K562 (cell line): ENCODE data around the gene VIM. TPM values are rescaled to one million over a fixed set of nuclear protein-coding genes. Genes with fewer than 3 reads are reported as not detected.

ENCODE experiments used
- BRD4 ChIP-seq: fragments of 200-600 bp; sonication (generic); IDR thresholded peaks from 2 replicates; pipeline ENCODE4 v1.6.1; 2017; ENCODE audit warnings: inconsistent platforms
- CBFA2T2 ChIP-seq: fragments of 450-650 bp; conservative IDR thresholded peaks from 2 replicates; pipeline ENCODE4 v1.6.1; 2017; ENCODE audit warnings: mild to moderate bottlenecking
- CEBPG ChIP-seq, 3 experiments: fragments of 200-800 bp in 1 of 3; sonication (Bioruptor generic) in 1 of 3; sonication (generic) in 1 of 3; formaldehyde crosslinking in 1 of 3; IDR thresholded peaks in 2 of 3; conservative IDR thresholded peaks in 1 of 3; 2 replicates each; pipeline versions ENCODE4 v1.6.1 to v1.8.0; 2016 to 2022; ENCODE audit warnings: missing compliant biosample characterization in 2 of 3, missing genetic modification characterization in 2 of 3, mild to moderate bottlenecking in 1 of 3, missing genetic modification reagents in 1 of 3
- FOXA3 ChIP-seq, 2 experiments: fragments of 450-650 bp in 1 of 2; sonication (generic) in 1 of 2; formaldehyde crosslinking; IDR thresholded peaks in 1 of 2; conservative IDR thresholded peaks in 1 of 2; 2 replicates each; pipeline versions ENCODE4 v1.4.0 to v1.8.0; 2020 to 2022; ENCODE audit warnings: mild to moderate bottlenecking in 2 of 2, missing genetic modification reagents in 1 of 2
- GATAD2B ChIP-seq: fragments of 450-650 bp; IDR thresholded peaks from 2 replicates; pipeline ENCODE4 v1.6.1; 2017; ENCODE audit warnings: mild to moderate bottlenecking, borderline replicate concordance
- HMGN3 ChIP-seq: IDR thresholded peaks from 2 replicates; pipeline ENCODE4 v1.6.1; 2011; ENCODE audit warnings: borderline replicate concordance, low read depth, mild to moderate bottlenecking, mixed read lengths, low read length; ENCODE audit not compliant: insufficient read length; ENCODE audit errors: extremely low read depth
- JUNB ChIP-seq: fragments of 450-650 bp; formaldehyde crosslinking; conservative IDR thresholded peaks from 2 replicates; pipeline ENCODE4 v1.4.0; 2020; ENCODE audit warnings: mild to moderate bottlenecking
- JUND ChIP-seq, 2 experiments: IDR thresholded peaks; 2 replicates in 1 of 2; 3 replicates in 1 of 2; pipeline ENCODE4 v1.6.1; 2011; ENCODE audit warnings: borderline replicate concordance in 2 of 2, low read depth in 2 of 2, low read length in 2 of 2, improper control_type of control experiment in 1 of 2, missing biosample characterization in 1 of 2, missing genetic modification characterization in 1 of 2, missing genetic modification reagents in 1 of 2
- LCOR ChIP-seq: sonication (generic); formaldehyde crosslinking; IDR thresholded peaks from 2 replicates; pipeline ENCODE4 v1.8.0; 2022; ENCODE audit warnings: mild to moderate bottlenecking, missing genetic modification reagents
- MYNN ChIP-seq, 2 experiments: sonication (generic); formaldehyde crosslinking in 1 of 2; IDR thresholded peaks; 2 replicates each; pipeline versions ENCODE4 v1.5.0 to v1.6.1; 2016 to 2020; ENCODE audit warnings: antibody characterized with exemption in 1 of 2, missing genetic modification reagents in 1 of 2
- PURB ChIP-seq: sonication (generic); formaldehyde crosslinking; IDR thresholded peaks from 2 replicates; pipeline ENCODE4 v1.9.0; 2021; ENCODE audit warnings: low read depth, mild to moderate bottlenecking, missing genetic modification reagents
- RB1 ChIP-seq: fragments of 450-650 bp; IDR thresholded peaks from 2 replicates; pipeline ENCODE4 v1.6.1; 2017; ENCODE audit warnings: low read depth, mild to moderate bottlenecking
- ZNF124 ChIP-seq: sonication (generic); formaldehyde crosslinking; IDR thresholded peaks from 2 replicates; pipeline ENCODE4 v1.8.1; 2022; ENCODE audit warnings: missing genetic modification reagents
- ZNF324 ChIP-seq: fragments of 250-450 bp; sonication (Bioruptor Pico); IDR thresholded peaks from 2 replicates; pipeline ENCODE4 v1.4.0; 2020; ENCODE audit warnings: mild to moderate bottlenecking
- ZNF551 ChIP-seq: fragments of 250-450 bp; sonication (Bioruptor Pico); IDR thresholded peaks from 2 replicates; pipeline ENCODE4 v1.5.0; 2021; ENCODE audit warnings: mild to moderate bottlenecking, moderate library complexity
- ZNF79 ChIP-seq: fragments of 250-450 bp; sonication (Bioruptor Pico); IDR thresholded peaks from 2 replicates; pipeline ENCODE4 v1.4.0; 2020; ENCODE audit warnings: low read depth, mild to moderate bottlenecking, moderate library complexity
- polyA plus RNA-seq, 8 experiments: library from polyadenylated mRNA; depleted of rRNA in 4 of 8; stranded (reverse) in 5 of 8; unstranded in 3 of 8; fragments of >200 nt; fragmentation: Nextera tagmentation in 2 of 8; fragmentation: Illumina TruSeq in 1 of 8; extraction: Ambion mirVana in 2 of 8; extraction: Trizol in 1 of 8; gene quantifications; 2 replicates each; pipeline versions ENCODE4 v1.2.1 to v1.2.3, GENCODE V29; 2011 to 2014; ENCODE audit warnings: inconsistent platforms in 1 of 8, missing spikeins in 1 of 8
- total RNA-seq, 7 experiments: library from RNA; depleted of rRNA in 6 of 7; stranded (reverse); fragments of >200 nt in 6 of 7; fragmentation: Illumina TruSeq in 2 of 7; extraction: Trizol in 2 of 7; gene quantifications; 2 replicates each; pipeline versions ENCODE4 v1.2.1 to v1.2.3, GENCODE V29; 2011 to 2021; ENCODE audit warnings: low replicate concordance in 1 of 7
- TF ChIP-seq, protein P1 (sequence below): fragments of 450-650 bp; IDR thresholded peaks from 2 replicates; pipeline ENCODE4 v1.6.1; 2014; ENCODE audit warnings: low read depth, mild to moderate bottlenecking, moderate library complexity, borderline replicate concordance
- TF ChIP-seq, protein P2 (sequence below): sonication (generic); formaldehyde crosslinking; IDR thresholded peaks from 2 replicates; pipeline ENCODE4 v1.8.0; 2022; ENCODE audit warnings: missing genetic modification reagents, mild to moderate bottlenecking, borderline replicate concordance
- TF ChIP-seq, protein P3 (sequence below): fragments of 250-450 bp; sonication (Bioruptor Pico); IDR thresholded peaks from 2 replicates; pipeline ENCODE4 v1.9.0; 2021; ENCODE audit warnings: mild to moderate bottlenecking, inconsistent platforms
- TF ChIP-seq, protein P4 (sequence below): fragments of 250-450 bp; sonication (Bioruptor Pico); IDR thresholded peaks from 2 replicates; pipeline ENCODE4 v1.4.0; 2020; ENCODE audit warnings: mild to moderate bottlenecking, moderate library complexity

The VIM gene
- total and polyA plus RNA-seq, 9 of the 15 experiments (the other 6 are each of a cell fraction or from before 2014, with no cell fraction given) = 86.0 to 621 (median 383) TPM

DNA sequence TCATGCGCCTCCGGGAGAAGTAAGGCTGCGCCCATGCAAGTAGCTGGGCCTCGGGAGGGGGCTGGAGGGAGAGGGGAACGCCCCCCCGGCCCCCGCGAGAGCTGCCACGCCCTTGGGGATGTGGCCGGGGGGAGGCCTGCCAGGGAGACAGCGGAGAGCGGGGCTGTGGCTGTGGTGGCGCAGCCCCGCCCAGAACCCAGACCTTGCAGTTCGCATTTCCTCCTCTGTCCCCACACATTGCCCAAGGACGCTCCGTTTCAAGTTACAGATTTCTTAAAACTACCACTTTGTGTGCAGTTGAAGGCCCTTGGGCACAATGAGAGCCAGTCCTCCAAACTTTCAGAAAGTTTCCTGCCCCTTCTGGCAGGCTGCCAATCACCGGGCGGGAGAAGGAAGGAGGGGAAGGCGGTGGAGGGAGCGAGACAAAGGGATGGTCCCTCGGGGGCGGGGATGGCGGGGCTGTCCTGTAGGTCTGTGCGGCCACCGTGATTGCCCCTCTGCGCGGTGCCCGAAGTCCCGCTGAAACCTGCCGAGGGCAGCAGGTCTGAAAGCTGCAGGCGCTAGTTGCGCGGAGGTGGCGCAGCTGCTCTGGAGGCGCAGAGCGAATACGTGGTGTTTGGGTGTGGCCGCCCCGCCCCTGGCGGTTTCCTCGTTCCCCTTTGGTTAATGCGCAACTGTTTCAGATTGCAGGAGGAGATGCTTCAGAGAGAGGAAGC is 2.1 kb downstream of the VIM start (continued):
- TF ChIP-seq, protein P1, sequence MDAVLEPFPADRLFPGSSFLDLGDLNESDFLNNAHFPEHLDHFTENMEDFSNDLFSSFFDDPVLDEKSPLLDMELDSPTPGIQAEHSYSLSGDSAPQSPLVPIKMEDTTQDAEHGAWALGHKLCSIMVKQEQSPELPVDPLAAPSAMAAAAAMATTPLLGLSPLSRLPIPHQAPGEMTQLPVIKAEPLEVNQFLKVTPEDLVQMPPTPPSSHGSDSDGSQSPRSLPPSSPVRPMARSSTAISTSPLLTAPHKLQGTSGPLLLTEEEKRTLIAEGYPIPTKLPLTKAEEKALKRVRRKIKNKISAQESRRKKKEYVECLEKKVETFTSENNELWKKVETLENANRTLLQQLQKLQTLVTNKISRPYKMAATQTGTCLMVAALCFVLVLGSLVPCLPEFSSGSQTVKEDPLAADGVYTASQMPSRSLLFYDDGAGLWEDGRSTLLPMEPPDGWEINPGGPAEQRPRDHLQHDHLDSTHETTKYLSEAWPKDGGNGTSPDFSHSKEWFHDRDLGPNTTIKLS = peak; percentile 58; the same call in 1 of the 2 replicates
- TF ChIP-seq FOXA3 (CRISPR knock-in tag; conservative IDR thresholded peaks at IDR 0.05 in 1 of 2, IDR thresholded peaks at IDR 0.05 in 1 of 2) (no peak), JUNB (CRISPR knock-in tag) (0 out of 2 replicates have a peak, but pooled peaks have one; percentile 8), HMGN3 (peak; percentile 45), ZNF124 (CRISPR knock-in tag) (no peak), ZNF324 (CRISPR knock-in tag) (no peak), GATAD2B (no peak), ZNF551 (CRISPR knock-in tag) (no peak), ZNF79 (CRISPR knock-in tag) (no peak), PURB (no peak), JUND (IDR thresholded peaks at IDR 0.05; ENCODE audit: borderline replicate concordance, low read depth, low read length) (no peak), JUND (tag; IDR thresholded peaks at IDR 0.05; ENCODE audit: borderline replicate concordance, low read depth, low read length) (no peak; the same call in 2 of the 3 replicates), BRD4 (no peak; the same call in 1 of the 2 replicates), MYNN (IDR thresholded peaks at IDR 0.05) (no peak), MYNN (CRISPR knock-in tag; IDR thresholded peaks at IDR 0.05) (no peak), CEBPG (CRISPR knock-in tag; IDR thresholded peaks at IDR 0.05) (peak; percentile 14; the same call in 1 of the 2 replicates), CEBPG (tag; conservative IDR thresholded peaks at IDR 0.05 in 1 of 2, IDR thresholded peaks at IDR 0.05 in 1 of 2) (no peak), LCOR (CRISPR knock-in tag) (no peak), RB1 (peak; percentile 28; the same call in 1 of the 2 replicates), CBFA2T2 (no peak)
- TF ChIP-seq, protein P2, sequence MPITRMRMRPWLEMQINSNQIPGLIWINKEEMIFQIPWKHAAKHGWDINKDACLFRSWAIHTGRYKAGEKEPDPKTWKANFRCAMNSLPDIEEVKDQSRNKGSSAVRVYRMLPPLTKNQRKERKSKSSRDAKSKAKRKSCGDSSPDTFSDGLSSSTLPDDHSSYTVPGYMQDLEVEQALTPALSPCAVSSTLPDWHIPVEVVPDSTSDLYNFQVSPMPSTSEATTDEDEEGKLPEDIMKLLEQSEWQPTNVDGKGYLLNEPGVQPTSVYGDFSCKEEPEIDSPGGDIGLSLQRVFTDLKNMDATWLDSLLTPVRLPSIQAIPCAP (CRISPR knock-in tag) = no peak
- TF ChIP-seq, protein P3, sequence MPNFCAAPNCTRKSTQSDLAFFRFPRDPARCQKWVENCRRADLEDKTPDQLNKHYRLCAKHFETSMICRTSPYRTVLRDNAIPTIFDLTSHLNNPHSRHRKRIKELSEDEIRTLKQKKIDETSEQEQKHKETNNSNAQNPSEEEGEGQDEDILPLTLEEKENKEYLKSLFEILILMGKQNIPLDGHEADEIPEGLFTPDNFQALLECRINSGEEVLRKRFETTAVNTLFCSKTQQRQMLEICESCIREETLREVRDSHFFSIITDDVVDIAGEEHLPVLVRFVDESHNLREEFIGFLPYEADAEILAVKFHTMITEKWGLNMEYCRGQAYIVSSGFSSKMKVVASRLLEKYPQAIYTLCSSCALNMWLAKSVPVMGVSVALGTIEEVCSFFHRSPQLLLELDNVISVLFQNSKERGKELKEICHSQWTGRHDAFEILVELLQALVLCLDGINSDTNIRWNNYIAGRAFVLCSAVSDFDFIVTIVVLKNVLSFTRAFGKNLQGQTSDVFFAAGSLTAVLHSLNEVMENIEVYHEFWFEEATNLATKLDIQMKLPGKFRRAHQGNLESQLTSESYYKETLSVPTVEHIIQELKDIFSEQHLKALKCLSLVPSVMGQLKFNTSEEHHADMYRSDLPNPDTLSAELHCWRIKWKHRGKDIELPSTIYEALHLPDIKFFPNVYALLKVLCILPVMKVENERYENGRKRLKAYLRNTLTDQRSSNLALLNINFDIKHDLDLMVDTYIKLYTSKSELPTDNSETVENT (CRISPR knock-in tag) = no peak
- TF ChIP-seq, protein P4, sequence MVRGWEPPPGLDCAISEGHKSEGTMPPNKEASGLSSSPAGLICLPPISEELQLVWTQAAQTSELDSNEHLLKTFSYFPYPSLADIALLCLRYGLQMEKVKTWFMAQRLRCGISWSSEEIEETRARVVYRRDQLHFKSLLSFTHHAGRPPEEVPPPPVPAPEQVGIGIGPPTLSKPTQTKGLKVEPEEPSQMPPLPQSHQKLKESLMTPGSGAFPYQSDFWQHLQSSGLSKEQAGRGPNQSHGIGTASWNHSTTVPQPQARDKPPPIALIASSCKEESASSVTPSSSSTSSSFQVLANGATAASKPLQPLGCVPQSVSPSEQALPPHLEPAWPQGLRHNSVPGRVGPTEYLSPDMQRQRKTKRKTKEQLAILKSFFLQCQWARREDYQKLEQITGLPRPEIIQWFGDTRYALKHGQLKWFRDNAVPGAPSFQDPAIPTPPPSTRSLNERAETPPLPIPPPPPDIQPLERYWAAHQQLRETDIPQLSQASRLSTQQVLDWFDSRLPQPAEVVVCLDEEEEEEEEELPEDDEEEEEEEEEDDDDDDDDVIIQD (CRISPR knock-in tag) = no peak
